Lower leg skin (tissue), 3 donors: ENCODE measurements around the gene DCN.

Experiments used
- CTCF ChIP-seq, 3 donors: fragments of 450-650 bp; IDR thresholded peaks; one replicate each; pipeline ENCODE4 v1.5.1; 2016; ENCODE audit warnings: antibody characterized with exemption in 3 of 3, mild to moderate bottlenecking in 3 of 3, moderate library complexity in 2 of 3
- POLR2A ChIP-seq, 2 donors: fragments of 450-650 bp; IDR thresholded peaks; one replicate each; pipeline ENCODE4 v1.6.1; 2016 to 2017; ENCODE audit warnings: antibody characterized with exemption in 2 of 2, mild to moderate bottlenecking in 1 of 2, moderate library complexity in 1 of 2

GRCh38 chr12:91202390-91202789 lies 19.8 kb upstream of the DCN start:
- TF ChIP-seq CTCF (IDR thresholded peaks at IDR 0.05) (no peak), POLR2A (IDR thresholded peaks at IDR 0.05) (no peak)
